HG03060 (cell line): ENCODE results near the gene RBPJL.

Experiments
- ATAC-seq: cut with Tn5 transposase; IDR thresholded peaks from one replicate; pipeline ENCODE4 v1.9.1; 2021; ENCODE audit warnings: low read depth, moderate number of reproducible peaks; ENCODE audit not compliant: unreplicated experiment

RBPJL gene

DNA sequence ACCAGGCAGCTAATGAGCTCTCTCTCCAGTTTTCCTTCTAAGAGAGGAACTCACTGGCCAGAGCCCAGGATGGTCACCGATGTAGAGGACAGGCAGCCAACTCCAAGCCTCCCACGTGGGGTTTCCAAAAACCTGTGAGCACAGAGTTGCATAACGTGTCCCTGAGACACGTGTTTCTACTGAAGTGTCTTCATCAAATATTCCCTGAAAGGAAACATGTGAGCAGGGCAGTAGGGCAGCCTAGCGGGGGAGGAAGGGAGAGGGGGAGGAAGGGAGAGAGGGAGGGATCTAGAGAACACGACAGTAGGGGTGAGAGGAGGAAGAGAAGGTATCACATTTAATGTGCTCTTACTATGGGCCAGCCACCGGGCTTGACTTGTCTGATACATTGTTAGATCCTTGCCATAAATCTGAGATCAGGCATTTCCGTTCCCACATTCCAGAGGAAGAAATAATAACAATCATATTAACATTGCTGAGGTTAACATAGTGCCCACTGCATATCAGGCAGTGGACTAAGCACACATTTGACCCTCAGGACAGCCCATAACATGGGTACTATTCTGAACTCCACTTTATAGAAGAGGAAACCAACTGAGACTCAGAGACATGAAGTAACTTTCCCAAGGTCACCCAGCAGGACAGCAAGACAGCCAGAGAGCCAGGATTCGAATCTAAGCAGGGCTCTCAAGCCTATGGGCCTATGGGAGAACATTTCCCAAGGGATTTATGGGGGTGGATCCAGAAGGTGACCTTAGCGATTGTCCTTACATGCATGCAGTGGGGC lies 51.8 kb downstream of the RBPJL start:
- no peak for ATAC-seq

GRCh38 chr20:45359069-45359405 lies 52.4 kb downstream of the RBPJL start:
- ATAC-seq = no peak

GRCh38 chr20:45359406-45360148 lies 52.9 kb downstream of the RBPJL start:
- no peak for ATAC-seq

DNA sequence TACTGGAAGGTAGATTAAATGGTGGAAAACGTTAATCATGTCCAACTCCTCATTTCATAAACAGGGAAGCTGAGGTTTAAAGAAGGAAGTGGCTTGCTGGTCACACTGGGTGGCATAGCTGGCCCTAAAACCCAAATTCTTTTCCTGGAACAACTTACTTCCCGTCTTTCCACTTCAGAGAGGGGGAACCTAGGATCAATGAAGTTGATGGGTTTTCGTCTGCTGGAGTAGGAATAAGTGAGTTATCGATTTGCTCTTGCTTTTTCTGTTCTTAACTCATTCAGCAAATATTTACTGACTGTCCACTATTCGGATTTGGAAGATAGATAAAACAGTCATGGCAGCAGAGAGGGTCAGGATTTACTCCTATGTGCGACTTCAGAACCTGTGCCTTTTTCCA lies 55.2 kb downstream of the RBPJL start:
- no peak for ATAC-seq

GRCh38 chr20:45362804-45363610 lies 56.4 kb downstream of the RBPJL start, which contains the start of gene SYS1:
SYS1 (plus strand) TSS chr20:45363156; CDS start chr20:45363532, 376 bp downstream.
- peak; percentile 80 for ATAC-seq

DNA sequence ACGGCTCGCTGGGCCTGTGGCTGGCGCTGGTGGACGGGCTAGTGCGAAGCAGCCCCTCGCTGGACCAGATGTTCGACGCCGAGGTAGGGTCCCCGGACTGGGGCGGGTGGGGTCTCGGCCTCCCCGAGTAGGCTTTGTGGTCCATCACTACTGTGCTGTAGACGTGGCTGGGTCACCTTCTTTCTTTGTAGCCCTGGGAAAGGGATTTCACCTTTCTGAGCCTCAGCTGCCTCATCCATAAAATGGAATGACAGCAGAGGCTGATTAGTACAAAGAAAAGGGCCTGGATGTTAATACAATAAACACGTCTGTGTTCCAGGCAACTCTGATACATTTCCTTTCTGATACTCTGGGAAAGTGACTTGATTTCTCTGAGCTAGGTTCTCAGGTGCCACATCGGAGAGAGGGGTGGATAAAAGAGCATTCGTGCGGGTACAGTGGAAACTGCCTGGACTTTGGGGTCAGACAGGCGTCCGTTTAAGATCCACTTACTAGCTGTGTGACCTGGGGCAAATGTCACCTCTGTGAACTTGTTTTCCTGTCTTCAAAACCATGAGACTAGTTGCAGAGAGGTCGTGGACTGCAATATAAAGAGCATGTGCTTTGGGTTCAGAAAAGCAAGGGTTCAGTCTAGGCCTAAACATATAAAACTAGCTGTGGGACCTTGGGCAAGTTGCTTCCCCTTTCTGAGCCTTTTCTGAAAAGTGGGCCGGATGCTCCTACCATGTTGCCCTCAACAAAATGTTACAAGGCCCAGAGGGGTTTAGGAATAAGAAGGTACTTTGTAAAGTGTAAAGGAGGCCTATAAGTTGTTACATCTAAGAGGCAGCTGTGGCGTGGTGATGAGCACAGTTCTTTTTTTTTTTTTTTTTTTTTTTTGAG lies 57.2 kb downstream of the RBPJL start:
- no peak for ATAC-seq

- no peak for ATAC-seq
These were observed 58.9 kb downstream of the RBPJL start for GRCh38 chr20:45365444-45365970.

DNA sequence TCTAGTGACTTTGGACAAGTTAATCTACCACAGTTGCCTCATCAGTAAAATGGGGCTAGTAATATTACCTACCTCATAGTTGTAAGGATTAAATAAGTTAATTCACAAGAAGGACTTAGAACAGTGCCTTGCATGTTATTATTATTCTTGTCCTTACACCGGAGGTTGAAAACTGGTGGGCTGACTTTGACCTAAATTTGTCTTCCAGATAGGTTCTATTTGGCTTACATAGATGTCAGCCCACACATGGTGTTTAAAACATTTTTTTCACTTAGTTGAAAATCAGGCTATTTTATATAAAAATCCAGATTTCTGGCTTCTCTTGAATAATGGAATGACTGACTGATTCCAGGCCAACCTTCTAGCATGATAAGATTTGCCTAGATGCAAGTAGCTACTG lies 59.6 kb downstream of the RBPJL start:
- no peak for ATAC-seq

DNA sequence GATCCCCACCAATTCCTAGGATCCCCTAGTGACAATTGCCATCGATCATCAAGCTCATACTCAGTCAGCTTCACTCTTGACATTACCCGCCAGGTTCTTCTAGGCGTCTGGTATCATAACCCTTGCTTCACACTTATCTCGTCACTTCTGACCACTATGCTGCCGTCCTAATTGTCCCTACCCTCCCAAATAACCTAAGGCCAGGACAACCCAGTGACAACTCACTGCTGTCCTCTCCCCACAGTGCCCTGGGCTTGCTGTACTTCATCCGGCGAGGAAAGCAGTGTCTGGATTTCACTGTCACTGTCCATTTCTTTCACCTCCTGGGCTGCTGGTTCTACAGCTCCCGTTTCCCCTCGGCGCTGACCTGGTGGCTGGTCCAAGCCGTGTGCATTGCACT lies 60.0 kb downstream of the RBPJL start:
- ATAC-seq = no peak

- ATAC-seq = no peak
These were observed 60.5 kb downstream of the RBPJL start for GRCh38 chr20:45367126-45367525.
